ENCODE data around the gene COL9A3. TPM values are rescaled to one million over a fixed set of nuclear protein-coding genes. Genes with fewer than 3 reads are reported as not detected.
A peak's percentile ranks its signal among the peaks of the same experiment; 100 is the strongest.

Gene COL9A3
- total RNA-seq, 1 experiment from 2014 or later = 0.08 TPM

DNA sequence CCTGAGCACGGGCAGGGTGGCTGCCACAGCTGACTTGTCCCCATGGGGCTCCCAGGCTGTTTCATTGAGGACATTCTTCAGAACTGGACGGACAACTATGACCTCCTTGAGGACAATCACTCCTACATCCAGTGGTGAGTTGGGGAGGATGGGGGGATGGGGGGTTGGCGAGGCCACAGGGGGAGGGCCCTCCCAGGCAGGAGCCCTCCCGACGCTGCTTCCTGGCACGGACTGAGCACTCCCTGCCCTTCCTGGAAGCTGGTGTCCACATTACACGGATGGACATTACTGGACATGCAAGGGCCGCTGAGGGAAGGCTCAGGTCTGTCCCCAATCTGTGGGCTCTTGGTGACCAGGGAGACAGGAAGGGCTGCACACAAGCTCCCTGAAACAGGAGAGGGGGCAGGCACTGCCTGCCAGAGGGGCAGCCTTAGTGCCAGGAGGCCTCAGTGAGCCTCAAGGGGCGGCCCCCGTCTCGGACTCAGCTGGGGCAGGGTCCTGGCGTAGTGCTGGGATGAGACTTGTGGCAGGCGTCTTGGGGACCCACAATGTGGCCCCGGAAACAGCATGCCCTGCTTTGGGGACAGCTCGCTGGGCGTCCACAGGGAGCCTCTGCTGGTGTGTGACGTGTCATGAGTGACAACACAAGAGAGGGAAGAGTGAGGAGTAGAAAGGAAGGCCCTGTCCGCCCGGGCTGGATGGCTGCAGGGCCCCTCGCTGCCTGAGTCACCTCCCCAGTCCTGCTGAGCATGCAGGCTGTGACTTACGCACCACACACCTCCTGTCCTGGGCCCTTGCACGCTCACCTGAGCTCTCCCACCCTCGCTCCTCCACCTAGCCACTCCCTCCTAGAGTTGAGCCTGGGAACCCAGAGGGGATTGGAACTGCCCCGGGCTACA, 7.1 kb upstream of the COL9A3 start:
- DNase-seq (ENCODE audit: low read depth) = no peak

DNA sequence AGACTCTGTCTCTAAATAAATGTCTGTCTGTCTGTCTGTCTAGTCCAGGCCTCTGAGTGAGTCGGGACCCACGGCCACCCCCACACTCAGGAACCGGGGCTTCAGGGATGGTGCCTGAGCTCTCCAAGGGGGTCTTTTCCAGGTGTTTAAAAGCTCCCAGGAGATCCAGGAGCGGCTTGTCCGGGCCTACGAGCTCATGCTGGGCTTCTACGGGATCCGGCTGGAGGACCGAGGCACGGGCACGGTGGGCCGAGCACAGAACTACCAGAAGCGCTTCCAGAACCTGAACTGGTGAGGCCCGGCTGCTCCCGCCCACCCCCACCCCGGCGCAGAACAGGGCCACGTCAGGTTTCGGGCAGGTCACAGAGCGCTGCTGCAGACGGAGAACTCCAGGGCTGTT, 5.5 kb upstream of the COL9A3 start:
- no peak for DNase-seq (ENCODE audit: low read depth)

DNA sequence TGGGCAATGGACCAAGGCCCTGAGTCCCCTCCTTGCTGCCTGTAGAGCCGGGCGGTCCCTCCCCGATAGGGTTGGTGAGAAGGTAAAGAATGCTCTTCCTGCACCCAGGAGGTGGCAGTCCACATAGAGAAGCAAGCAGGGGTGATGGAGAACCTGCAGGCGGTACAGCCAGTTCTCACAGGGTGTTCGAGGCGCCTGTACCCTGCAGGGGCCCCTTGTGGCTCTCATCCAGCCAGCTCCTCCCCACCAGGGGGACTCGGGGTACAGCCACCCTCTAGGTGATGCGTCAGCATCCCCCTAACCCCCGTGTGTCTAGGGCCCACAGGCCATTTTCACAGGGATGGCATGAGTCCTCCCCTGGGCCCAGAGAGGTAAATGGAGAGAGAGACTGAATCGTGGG, 5.1 kb upstream of the COL9A3 start:
- DNase-seq (ENCODE audit: low read depth) = no peak

DNA sequence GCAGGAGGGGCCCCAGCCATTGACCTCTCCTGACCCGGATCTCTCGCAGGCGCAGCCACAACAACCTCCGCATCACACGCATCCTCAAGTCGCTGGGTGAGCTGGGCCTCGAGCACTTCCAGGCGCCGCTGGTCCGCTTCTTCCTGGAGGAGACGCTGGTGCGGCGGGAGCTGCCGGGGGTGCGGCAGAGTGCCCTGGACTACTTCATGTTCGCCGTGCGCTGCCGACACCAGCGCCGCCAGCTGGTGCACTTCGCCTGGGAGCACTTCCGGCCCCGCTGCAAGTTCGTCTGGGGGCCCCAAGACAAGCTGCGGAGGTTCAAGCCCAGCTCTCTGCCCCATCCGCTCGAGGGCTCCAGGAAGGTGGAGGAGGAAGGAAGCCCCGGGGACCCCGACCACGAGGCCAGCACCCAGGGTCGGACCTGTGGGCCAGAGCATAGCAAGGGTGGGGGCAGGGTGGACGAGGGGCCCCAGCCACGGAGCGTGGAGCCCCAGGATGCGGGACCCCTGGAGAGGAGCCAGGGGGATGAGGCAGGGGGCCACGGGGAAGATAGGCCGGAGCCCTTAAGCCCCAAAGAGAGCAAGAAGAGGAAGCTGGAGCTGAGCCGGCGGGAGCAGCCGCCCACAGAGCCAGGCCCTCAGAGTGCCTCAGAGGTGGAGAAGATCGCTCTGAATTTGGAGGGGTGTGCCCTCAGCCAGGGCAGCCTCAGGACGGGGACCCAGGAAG, 4.5 kb upstream of the COL9A3 start:
- DNase-seq (ENCODE audit: low read depth) = no peak

DNA sequence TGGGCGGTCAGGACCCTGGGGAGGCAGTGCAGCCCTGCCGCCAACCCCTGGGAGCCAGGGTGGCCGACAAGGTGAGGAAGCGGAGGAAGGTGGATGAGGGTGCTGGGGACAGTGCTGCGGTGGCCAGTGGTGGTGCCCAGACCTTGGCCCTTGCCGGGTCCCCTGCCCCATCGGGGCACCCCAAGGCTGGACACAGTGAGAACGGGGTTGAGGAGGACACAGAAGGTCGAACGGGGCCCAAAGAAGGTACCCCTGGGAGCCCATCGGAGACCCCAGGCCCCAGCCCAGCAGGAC, 4.0 kb upstream of the COL9A3 start:
- no peak for DNase-seq (ENCODE audit: low read depth)

DNA sequence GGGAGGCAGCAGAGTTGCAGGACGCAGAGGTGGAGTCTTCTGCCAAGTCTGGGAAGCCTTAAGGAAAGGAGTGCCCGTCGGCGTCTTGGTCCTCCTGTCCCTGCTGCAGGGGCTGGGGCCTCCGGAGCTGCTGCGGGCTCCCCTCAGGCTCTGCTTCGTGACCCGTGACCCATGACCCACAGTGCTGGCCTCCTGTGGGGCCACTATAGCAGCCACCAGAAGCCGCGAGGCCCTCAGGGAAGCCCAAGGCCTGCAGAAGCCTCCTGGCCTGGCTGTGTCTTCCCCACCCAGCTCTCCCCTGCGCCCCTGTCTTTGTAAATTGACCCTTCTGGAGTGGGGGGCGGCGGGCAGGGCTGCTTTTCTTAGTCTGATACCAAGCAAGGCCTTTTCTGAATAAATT, 3.3 kb upstream of the COL9A3 start:
- DNase-seq (ENCODE audit: low read depth) = no peak

DNA sequence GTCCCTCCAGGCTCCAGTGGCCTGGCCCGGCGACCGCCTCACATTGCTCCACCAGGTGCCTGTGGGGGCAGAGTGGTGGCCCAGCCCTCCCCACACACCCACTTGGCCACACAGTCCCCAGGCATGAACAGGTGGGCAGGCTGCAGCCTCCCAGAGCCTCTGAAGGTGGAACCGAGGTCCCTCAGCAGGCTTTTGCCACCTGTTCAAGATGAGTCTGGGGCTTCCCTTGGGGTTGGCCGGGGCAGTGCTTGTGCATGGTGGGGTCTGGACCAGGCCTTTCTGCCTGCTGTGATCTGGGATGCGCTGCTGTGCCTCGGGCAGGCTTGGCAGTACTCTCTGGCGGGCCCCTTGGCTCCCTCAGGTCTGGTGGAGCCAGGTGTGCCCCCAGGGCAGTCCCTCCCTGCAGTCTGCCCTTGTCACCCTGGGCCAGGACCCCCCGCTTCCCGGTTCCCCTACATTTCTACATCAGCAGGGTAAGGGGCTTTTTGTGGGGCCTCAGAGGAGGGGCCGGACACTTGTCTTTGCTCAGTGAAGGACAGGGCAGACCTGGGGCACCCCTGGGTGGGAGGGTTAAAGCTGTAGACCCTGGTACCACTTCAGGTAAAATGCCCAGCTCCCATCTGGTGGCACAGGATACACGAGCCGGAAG, 2.7 kb upstream of the COL9A3 start:
- DNase-seq (ENCODE audit: low read depth) = no peak

DNA sequence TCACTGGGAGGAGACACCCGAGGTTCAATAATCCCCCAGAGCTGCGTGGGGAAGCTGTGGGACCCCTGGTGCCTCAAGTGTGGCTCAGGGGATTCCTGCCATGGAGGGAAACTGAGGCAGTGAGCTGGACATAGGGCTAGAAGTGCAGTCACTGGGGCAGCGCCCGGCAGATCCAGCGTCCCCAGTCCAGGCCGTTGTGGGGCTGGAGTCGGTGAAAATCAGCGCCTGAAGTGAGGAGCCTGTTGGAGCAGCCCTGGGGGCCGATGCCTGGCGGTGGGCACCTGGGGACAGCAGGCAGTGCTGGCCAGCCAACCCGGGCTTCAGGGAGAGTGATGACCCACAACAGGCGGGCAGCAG, 2.2 kb upstream of the COL9A3 start:
- DNase-seq (ENCODE audit: low read depth) = no peak

DNA sequence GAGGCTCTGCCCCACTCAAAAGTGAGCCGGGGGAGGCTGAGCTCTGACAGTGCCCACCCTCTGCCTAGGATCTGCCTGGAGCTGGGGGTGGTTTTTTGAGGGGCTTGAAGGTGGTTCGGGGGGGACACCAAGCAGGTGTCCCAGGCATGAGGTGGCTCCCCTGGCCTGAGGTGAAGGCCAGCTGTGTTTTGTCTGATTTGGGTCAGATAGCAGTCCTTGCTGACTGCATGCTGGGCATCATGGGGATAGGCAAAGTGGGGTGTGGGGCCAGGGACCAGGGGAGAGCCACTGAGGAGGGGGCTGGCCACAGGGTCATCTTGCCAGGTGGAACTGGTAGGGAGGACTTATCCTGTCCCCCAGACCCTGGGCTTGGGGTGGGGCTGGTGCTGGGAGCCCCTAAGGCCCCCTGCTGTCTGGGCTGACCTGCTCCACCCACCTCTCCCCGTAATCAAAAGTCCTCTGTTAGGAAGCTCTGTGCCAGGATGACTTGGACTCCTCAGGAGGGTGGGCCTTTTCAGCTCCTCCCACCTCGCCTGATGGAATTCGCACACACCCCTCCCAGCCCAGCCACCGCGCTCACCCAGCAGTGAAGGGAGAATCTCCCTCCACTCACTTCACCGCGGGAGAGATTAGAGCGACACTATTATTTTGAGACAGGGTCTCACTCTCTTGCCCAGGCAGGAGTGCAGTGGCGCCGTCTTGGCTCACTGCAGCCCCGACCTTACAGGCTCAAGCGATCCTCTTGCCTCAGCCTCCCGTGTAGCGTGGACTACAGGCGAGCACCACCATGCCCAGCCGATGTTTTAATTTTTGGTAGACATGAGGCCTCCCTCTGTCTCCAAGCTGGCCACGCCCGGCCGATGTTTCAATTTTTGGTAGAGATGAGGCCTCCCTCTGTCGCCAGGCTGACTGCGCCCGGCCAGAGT, 1.5 kb upstream of the COL9A3 start:
- peak; percentile 60 for DNase-seq (ENCODE audit: low read depth)

DNA sequence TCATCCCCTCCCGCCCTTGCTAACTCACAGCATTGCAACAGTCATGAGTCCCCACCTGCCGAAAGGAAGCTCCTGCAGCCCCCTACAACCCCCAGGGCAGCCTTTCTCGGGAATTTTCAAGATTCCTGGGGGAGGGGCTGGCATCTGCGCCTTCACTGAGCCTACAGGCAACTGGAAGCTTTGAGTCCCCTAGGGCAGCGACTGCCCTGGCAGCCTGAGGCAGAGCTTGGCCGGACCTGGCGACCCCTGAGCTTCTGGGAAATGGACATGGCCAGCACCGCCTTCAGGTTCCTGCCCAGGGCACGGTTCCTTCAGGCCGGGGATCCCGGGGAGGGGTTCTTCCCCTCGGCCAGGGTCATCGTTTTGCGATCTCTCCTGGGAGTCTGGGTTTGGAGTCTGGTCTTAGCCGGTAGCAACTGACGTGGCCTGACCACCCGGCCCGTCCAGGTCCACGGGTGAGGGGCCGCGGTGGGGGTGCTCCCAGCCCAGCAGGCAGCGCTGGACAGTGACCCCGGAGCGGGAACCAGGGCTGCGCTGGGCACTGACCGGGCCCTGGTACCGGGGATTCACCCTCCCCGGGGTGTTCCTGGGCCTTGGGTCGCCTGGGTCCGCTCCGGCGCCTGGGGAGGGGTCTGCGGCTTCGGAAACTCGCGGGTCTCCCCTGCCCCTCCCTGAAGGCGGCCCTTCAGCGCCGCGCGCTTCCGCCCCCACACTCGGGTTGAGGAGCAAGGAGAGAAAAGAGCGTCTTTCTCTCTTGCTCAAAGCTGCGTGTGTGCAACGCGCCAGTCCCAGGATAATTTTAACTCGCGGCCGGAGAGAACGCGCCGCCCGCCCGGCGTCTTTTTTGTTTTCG, 593 bp upstream of the COL9A3 start:
- no peak for DNase-seq (ENCODE audit: low read depth)

DNA sequence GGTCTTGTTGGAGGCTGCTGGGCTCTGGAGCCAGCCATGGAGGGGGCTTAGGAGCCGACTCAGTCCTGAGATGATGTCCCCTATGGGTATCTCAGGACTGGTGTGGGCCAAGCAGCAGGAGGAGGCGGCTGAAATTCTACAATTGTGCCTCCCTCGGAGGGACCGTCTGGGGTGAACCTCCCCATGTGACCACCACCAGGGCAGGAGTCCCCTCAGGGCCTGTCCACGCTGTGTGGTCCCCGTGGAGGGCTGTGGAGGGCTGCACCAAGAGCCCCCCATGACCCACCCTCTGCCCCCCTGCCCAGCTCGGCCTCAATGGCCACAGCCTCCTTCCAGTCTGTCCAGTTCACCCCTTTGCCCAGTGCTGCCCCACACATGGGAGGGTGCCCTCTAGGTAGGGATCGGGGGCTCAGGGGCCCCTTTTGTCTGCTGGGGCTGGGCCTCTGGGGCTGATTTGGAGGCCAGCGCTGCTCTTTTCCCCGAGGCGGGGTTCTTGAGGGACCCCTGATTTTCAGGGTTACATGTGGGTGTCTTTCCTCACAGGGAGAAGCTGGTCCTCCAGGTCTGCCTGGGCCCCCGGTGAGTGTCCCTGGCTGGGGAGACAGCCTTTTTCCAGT, 1.2 kb downstream of the COL9A3 start:
- DNase-seq (ENCODE audit: low read depth) = no peak

DNA sequence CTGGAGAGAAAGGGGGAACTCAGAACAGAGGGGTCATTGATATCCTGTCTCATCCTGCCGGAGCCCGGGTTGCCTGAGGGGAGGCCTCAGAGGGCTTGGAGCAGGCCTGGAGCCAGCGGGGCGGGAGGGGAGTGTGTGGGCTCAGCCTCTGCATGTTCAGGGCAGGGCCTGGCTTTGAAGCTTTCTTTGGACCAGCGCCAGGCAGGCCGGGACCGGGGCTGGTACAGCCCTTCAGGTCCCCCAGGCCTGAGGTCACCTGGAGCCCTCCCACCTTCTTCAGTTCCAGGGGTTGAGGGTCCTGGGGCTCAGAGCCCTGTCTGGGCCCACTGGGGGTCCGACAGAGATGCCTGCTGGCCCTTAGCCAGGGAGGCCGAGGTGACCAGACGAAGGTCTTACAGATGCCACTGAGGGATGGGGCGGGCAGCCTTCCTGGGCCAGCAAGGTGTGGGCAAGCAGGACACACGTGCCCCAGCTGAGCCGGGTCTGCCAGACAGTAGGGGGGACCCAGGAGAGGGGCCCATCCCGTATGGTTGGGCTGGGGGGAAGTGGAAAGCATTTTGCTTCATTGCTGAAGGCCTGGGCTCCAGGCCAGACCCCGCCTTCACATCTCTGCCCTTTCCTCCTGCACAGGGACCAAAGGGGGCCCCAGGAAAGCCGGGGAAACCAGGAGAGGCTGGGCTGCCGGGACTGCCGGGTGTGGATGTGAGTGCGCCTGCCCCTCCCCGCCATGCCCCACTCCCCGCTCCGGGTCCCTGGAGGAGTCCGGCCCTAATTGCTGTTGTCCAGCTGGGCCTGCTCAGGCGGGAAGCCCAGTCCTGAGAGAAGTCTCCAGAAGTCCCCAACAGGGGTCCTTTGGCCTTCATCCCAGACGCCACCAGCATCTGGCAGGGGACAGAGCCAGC, 2.0 kb downstream of the COL9A3 start:
- DNase-seq (ENCODE audit: low read depth) = peak; percentile 49

DNA sequence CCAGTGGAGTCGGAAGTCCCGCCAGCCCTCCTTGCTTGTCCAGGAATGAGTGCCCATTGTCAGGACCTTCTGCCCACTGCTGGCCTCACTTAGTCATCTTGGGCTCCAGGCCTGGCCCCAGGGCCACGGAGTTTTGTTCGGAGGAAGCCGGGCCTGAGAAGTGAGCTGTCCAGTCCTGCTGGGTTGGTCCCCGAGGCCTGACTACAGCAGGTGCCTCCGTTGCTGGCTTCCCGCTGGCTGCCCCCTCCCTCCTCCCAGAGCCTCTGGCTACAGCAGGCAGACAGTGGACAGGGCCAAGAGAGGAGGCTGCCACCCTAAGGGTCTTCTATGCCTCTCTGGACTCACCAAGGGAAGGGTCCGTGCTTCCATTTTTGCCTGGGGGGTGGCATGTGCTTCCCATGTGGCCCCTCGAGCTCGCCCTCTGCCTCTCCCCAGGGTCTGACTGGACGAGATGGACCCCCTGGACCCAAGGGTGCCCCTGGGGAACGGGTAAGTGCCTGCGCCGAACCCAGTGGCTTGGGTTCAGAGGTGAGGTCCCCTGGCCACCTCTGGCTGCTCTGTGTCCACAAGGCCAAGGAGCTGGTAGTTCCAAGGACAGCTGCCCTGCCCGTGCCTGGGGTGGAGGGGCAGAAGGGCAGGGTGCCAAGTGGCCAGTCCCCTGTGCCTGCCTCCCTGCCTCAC, 2.8 kb downstream of the COL9A3 start:
- no peak for DNase-seq (ENCODE audit: low read depth)

DNA sequence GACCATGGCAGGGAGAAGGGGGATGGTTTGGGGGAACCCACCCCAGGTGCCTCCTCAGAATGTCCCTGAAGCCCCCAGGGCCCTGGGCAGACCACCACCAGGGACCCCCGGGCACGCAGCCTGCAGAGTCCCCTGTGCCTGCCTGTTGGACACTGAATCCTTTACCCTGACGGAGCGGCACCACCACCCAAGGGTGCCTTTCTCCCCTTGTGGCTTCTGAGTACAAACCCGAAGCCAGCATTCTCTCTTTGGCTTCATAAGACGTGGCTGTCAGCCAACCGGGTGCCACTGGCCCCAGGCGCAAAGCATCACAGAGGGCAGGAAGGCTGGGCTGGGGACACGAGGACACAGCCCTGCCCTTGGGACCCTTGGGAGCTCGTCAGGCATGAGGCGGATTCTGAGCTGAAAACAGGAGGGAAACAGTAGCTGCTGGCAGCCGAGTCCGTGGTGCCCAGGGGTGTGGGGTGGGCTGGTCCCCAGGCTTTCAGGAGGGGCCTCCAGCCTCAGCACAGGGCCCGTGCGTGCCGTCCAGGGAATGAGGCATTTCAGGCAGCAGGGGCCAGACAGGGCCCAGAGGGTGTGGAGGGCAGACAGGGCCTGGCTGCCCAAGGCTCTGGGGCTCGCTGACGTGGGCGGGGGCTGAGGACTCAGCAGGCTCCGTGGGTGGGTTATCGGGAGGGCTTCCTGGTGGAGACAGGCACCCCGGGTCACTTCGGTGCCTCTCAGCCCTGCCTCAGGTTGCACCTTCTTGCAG, 3.5 kb downstream of the COL9A3 start:
- DNase-seq (ENCODE audit: low read depth) = no peak

DNA sequence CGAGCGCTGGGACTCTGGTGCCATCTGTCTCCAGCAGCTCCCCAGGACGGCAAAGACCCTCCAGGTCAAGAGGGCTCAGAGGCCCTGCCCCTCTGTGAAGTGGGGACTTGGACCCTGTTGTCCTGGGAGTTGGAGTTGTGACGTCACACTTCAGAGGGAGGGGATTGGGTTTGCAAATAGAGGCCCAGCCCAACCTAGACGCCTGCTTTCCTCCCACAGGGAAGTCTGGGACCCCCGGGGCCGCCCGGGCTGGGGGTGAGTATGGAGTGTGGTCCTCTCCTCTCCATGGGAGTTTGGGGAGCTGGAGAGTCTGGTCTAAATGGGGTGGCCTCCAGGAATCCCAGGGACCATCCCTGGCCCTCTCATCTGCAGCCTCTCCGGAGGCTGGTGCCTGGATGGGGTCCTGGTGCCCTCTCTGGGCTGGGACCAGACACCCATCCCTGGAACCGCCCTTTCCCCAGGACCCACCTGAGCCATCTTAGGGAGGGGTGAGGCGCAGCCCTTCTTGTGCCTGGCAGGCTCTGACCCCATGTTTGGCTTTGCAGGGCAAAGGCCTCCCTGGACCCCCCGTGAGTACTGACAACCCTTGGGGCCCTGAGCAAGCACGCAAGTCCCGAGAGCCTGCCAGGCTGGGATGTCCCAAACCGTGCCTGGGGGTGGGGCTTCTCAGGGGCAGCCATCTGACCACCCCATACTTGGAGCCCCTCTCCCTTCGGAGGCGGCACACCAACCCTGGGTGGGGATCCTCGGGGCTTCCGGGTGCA, 4.3 kb downstream of the COL9A3 start:
- DNase-seq (ENCODE audit: low read depth) = no peak

DNA sequence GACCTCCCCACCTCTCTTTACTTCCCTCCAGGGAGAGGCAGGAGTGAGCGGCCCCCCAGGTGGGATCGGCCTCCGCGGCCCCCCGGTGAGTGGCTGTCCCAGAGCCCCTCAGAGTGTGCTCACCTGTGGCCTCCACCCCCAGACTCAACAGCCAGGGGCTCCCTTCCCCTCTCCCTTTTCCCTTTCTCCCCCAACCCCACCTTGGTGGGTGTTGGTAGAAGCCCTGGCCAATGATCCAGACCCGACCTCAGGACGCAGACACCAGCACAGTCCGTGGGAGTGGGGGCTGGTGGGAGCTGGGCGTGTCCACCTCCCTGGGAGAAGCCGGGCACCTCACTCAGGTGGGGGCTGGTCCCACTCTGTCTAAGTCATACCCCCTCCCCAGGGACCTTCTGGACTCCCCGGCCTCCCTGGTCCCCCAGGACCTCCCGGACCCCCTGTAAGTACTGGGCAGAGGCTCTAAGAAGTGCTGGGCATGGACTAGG, 4.9 kb downstream of the COL9A3 start:
- DNase-seq (ENCODE audit: low read depth) = no peak
